ENCODE results near the gene SNRPA. TPM values are rescaled to one million over a fixed set of nuclear protein-coding genes. Genes with fewer than 3 reads are reported as not detected.
"Not testable (repeated sequence)": the region's sequence is repeated elsewhere in the genome, so short reads cannot be mapped to it uniquely, and the experiment has no call there.

The SNRPA gene
- total and polyA plus RNA-seq, 12 donors = 18.5 to 176 (median 62.9) TPM

GRCh38 chr19:40810160-40810559 is 59.2 kb downstream of the SNRPA start:
- H3K9me3 ChIP-seq (replicated peaks in 1 of 3) = no peaks in the 10 kb centered on the region
- peaks cover 17 to 46% of the 10 kb centered on the region in 2 donors for H3K4me1 ChIP-seq (replicated peaks in 1 of 2)
- 63 to 87% (median 68%) methylated on average over 8 to 14 of the region's 14 CpGs for WGBS, 4 donors
- TF ChIP-seq, protein P1, sequence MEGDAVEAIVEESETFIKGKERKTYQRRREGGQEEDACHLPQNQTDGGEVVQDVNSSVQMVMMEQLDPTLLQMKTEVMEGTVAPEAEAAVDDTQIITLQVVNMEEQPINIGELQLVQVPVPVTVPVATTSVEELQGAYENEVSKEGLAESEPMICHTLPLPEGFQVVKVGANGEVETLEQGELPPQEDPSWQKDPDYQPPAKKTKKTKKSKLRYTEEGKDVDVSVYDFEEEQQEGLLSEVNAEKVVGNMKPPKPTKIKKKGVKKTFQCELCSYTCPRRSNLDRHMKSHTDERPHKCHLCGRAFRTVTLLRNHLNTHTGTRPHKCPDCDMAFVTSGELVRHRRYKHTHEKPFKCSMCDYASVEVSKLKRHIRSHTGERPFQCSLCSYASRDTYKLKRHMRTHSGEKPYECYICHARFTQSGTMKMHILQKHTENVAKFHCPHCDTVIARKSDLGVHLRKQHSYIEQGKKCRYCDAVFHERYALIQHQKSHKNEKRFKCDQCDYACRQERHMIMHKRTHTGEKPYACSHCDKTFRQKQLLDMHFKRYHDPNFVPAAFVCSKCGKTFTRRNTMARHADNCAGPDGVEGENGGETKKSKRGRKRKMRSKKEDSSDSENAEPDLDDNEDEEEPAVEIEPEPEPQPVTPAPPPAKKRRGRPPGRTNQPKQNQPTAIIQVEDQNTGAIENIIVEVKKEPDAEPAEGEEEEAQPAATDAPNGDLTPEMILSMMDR (IDR thresholded peaks at IDR 0.05) = no peak
- TF ChIP-seq POLR2A (IDR thresholded peaks at IDR 0.05) = no peak
- H3K27ac ChIP-seq = peak overlapping the region in 4 of 5 donors; percentile 13 to 84 (median 55)
- peak overlapping the region in 1 of 4 donors; percentile 30 for H3K4me3 ChIP-seq
- intact Hi-C loops (cut with DNase I) = no loop called here
- no peaks in the 10 kb centered on the region for H3K27me3 ChIP-seq
- peaks cover 0 to 30% of the 10 kb centered on the region in 2 donors for H3K36me3 ChIP-seq (replicated peaks in 1 of 2)
- DNase-seq = no peak

- Histone ChIP-seq H3K27ac (peak overlapping the region in 4 of 5 donors; percentile 13 to 84 (median 55)), H3K36me3 (replicated peaks in 1 of 2) (peaks cover 0 to 25% of the 10 kb centered on the region in 2 donors), H3K4me1 (replicated peaks in 1 of 2) (peaks cover 10 to 39% of the 10 kb centered on the region in 2 donors), H3K4me3 (peak overlapping the region in 1 of 4 donors; percentile 30)
- H3K27me3 ChIP-seq; H3K9me3 ChIP-seq (replicated peaks in 1 of 3); intact Hi-C loops (cut with DNase I): not testable (repeated sequence)
- TF ChIP-seq, protein P1 (IDR thresholded peaks at IDR 0.05) = peak in 2 of 6 experiments; percentile 26 to 27
- WGBS, 4 donors = 1 to 14% (median 6%) methylated on average over 10 to 60 of the region's 65 CpGs
- peak; percentile 72 to 91 (median 82) for DNase-seq
These were observed 59.8 kb downstream of the SNRPA start for GRCh38 chr19:40810649-40811408.

DNA sequence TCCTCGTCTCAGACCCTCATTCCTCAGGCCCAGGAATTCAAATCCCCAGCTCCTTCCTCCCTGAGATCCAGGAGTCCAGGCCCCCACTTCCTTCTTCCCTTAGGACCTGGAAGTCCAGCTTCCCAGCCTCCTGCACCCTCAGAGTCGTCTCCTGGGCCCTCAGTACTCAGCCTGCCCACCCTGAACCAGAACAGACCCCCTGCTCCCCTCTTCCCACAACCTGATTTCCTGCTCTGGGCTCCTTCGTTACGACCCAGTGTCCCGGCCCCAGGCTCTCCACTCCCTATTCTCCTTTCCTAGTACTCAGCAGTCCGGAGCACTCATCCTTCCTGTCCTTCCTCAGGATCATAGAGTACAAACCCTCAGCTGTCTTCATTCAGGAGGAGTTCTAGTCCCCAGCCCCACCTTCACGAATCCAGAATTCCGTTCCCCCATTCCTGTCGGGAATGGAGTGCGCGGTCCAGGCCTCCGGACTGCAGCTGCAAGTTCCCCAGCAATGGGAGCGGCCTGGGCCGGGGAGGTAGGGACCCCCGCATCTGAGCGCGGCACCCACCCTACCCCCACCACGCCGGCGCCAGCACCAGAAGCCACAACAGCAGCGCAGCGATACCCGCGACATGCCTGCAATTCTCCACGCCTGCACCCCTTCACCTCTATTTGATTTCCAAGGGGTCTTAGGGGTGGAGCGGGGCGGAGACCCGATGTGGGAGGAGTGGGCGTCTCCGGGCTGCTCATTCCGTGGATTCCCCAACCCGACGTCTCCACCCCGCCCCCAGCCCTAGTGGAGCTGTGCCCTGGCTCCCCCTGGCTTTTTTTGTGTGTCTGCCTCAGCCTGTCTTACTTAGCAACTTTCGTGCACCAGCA is 60.7 kb downstream of the SNRPA start:
- DNase-seq = no peak
- H3K27me3 ChIP-seq = no peaks in the 10 kb centered on the region
- peaks cover 0 to 25% of the 10 kb centered on the region in 2 donors for H3K36me3 ChIP-seq (replicated peaks in 1 of 2)
- H3K4me3 ChIP-seq = peak overlapping the region in 1 of 4 donors; percentile 30
- no peaks in the 10 kb centered on the region for H3K9me3 ChIP-seq (replicated peaks in 1 of 3)
- H3K27ac ChIP-seq = peak overlapping the region in 3 of 5 donors; percentile 47 to 84 (median 63)
- peaks cover 9 to 30% of the 10 kb centered on the region in 2 donors for H3K4me1 ChIP-seq (replicated peaks in 1 of 2)
- TF ChIP-seq POLR2A (IDR thresholded peaks at IDR 0.05) = no peak
- TF ChIP-seq, protein P1 (IDR thresholded peaks at IDR 0.05) = no peak
- intact Hi-C loops (cut with DNase I) = no loop called here
- WGBS, 4 donors = 24 to 38% (median 31%) methylated on average over 18 to 35 of the region's 35 CpGs

- Histone ChIP-seq H3K36me3 (replicated peaks in 1 of 2) (peaks cover 0 to 20% of the 10 kb centered on the region in 2 donors), H3K4me1 (replicated peaks in 1 of 2) (peaks cover 9 to 22% of the 10 kb centered on the region in 2 donors), H3K27ac (peak overlapping the region in 1 of 5 donors; percentile 58)
- intact Hi-C loops (cut with DNase I); H3K9me3 ChIP-seq (replicated peaks in 1 of 3); DNase-seq; H3K4me3 ChIP-seq; H3K27me3 ChIP-seq: not testable (repeated sequence)
- 69 to 90% (median 86%) methylated on average over 5 to 7 of the region's 7 CpGs for WGBS, 4 donors
These were observed 61.6 kb downstream of the SNRPA start for GRCh38 chr19:40812571-40812970.

All from adrenal gland (tissue), 12 donors.